ENCODE measurements around the gene OGN. TPM values are rescaled to one million over a fixed set of nuclear protein-coding genes. Genes with fewer than 3 reads are reported as not detected.
A peak's percentile ranks its signal among the peaks of the same experiment; 100 is the strongest.

The OGN gene
- total RNA-seq, 1 donor from 2014 or later = 153 TPM

DNA sequence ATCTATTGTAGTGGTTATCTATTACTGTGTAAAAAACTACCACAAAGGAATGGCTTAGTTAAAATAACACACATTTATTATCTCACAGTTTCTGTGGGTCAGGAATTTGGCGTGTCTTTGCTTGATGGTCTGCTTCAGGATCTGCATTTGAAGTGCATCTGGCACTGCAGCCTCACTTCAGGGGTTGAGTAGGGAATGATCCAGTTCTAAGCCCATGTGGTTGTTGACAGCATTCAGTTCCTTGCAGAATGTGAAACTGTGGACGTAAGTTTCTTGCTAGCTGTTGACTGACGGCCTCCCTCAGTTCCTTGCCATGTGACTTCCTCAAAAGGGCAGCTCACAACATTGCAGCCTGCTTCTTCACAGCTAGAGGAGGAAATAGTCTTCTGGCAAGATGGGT lies 2.1 kb upstream of the OGN start:
- no peak overlapping the region for H3K9ac ChIP-seq (ENCODE audit: low read depth in 1 of 3, low read length in 3 of 3)
- peak overlapping the region in 1 of 3 donors; percentile 16 for H3K4me3 ChIP-seq (ENCODE audit: low read length in 3 of 3)
- H3K27ac ChIP-seq (ENCODE audit: low read depth, low read length) = no peak overlapping the region

DNA sequence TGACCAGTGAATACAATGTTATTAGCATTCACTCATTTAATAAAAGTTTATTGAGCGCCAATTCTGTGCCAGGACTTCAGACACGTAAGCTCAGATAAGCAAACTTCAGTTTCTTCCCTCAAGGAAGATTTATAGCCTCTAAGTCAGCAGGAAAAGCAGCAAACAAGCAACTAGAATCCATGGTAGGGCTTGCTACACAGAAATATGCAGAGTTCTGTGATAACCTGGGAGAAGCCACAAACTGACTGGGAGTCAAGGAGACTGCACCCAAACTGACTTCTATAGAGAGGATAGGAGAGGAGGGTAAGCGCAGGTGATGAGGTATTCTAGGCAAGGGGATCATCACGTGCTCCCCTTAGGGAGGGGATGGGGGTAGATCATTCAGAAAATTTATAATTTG lies 1.4 kb upstream of the OGN start:
- H3K36me3 ChIP-seq (ENCODE audit: control insufficient read depth in 3 of 3, insufficient read depth in 3 of 3, low read length in 3 of 3) = no peaks in the 10 kb centered on the region
- no peaks in the 10 kb centered on the region for H3K9me3 ChIP-seq (ENCODE audit: control insufficient read depth in 3 of 3, low read length in 3 of 3)
- peaks cover 0 to 4% (median 0%) of the 10 kb centered on the region in 3 donors for H3K4me1 ChIP-seq (ENCODE audit: control insufficient read depth in 3 of 3, insufficient read depth in 3 of 3, low read length in 3 of 3)
- H3K9ac ChIP-seq (ENCODE audit: low read depth in 1 of 3, low read length in 3 of 3) = no peak overlapping the region
- no peaks in the 10 kb centered on the region for H3K27me3 ChIP-seq (ENCODE audit: control insufficient read depth in 3 of 3, insufficient read depth in 3 of 3, low read length in 3 of 3)
- H3K4me3 ChIP-seq (ENCODE audit: low read length in 3 of 3) = peak overlapping the region in 1 of 3 donors; percentile 3
- H3K27ac ChIP-seq (ENCODE audit: low read depth, low read length) = no peak overlapping the region

More for the DNA sequence above, 2.1 kb upstream of the OGN start:
- Histone ChIP-seq H3K4me1 (ENCODE audit: control insufficient read depth in 3 of 3, insufficient read depth in 3 of 3, low read length in 3 of 3) (peaks cover 0 to 4% (median 0%) of the 10 kb centered on the region in 3 donors), H3K27me3 (ENCODE audit: control insufficient read depth in 3 of 3, insufficient read depth in 3 of 3, low read length in 3 of 3) (no peaks in the 10 kb centered on the region), H3K36me3 (ENCODE audit: control insufficient read depth in 3 of 3, insufficient read depth in 3 of 3, low read length in 3 of 3) (no peaks in the 10 kb centered on the region), H3K9me3 (ENCODE audit: control insufficient read depth in 3 of 3, low read length in 3 of 3) (no peaks in the 10 kb centered on the region)

DNA sequence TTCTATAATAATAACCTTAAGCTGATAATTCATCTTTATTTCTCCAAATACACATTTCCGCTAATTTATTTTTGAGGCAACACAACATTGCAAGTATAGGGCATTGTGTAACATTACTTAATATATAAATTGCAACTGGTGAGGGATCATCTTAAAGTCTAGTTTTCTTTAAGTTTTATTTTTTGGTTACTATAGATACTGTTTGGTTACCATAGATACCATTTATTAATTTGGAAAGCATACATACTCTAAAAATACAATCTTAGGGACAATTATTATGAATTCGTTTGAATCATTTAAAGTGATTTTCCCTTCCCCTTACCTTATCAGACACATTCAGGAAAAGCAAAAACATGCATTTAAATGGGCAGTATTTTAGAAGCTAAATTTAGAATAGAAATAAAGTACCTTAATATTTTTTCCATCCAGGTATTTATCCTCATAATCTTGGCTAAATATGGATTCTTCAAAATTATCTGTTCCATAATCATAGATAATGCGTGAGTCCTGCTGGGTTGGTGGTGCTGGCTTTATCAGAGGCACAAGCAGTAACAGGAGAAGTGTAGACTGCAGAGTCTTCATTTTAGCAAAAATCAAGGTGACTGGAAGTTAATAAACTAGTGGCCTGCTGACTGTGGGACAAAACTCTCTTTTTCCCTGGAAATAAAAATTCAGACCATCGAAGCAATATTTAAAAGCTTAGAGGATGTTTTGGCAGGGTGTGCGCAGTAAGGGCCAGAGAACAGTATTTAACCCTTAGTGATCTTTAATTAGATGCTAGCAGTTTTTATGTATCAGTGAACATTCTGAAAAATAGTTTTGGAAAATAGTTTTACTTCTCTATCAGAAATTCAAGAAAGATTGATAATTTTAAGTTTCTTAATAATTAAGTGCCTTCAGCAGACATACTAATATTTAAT lies 1.3 kb downstream of the OGN start:
- Histone ChIP-seq H3K4me1 (ENCODE audit: control insufficient read depth in 3 of 3, insufficient read depth in 3 of 3, low read length in 3 of 3) (peaks cover 0 to 4% (median 0%) of the 10 kb centered on the region in 3 donors), H3K9me3 (ENCODE audit: control insufficient read depth in 3 of 3, low read length in 3 of 3) (no peaks in the 10 kb centered on the region), H3K27me3 (ENCODE audit: control insufficient read depth in 3 of 3, insufficient read depth in 3 of 3, low read length in 3 of 3) (no peaks in the 10 kb centered on the region), H3K4me3 (ENCODE audit: low read length in 3 of 3) (peak overlapping the region in 1 of 3 donors; percentile 57), H3K36me3 (ENCODE audit: control insufficient read depth in 3 of 3, insufficient read depth in 3 of 3, low read length in 3 of 3) (peaks cover 0 to 2% (median 0%) of the 10 kb centered on the region in 3 donors), H3K9ac (ENCODE audit: low read depth in 1 of 3, low read length in 3 of 3) (peak overlapping the region in 1 of 3 donors; percentile 25), H3K27ac (ENCODE audit: low read depth, low read length) (no peak overlapping the region)

DNA sequence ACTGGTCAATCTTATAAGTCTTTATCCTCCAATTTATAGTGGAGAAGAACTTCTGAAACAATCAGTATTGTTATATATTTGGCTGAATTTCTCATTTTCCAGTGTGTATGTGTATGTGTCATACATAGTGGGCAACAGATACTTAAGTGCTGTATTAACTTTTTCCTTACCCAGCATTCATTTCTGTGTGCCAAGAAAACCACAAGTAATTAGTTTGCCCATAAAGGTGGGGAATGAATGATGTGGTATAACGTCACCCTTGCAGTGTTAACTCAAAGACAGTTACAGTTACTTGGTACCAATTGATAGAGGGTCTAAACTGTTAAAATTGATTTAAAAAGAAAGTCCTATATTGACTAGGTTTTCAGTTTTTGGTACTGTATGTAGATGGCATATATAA lies 2.0 kb downstream of the OGN start:
- Histone ChIP-seq H3K4me1 (ENCODE audit: control insufficient read depth in 3 of 3, insufficient read depth in 3 of 3, low read length in 3 of 3) (peaks cover 0 to 4% (median 0%) of the 10 kb centered on the region in 3 donors), H3K36me3 (ENCODE audit: control insufficient read depth in 3 of 3, insufficient read depth in 3 of 3, low read length in 3 of 3) (peaks cover 0 to 2% (median 0%) of the 10 kb centered on the region in 3 donors), H3K27ac (ENCODE audit: low read depth, low read length) (no peak overlapping the region), H3K27me3 (ENCODE audit: control insufficient read depth in 3 of 3, insufficient read depth in 3 of 3, low read length in 3 of 3) (no peaks in the 10 kb centered on the region), H3K9me3 (ENCODE audit: control insufficient read depth in 3 of 3, low read length in 3 of 3) (no peaks in the 10 kb centered on the region), H3K9ac (ENCODE audit: low read depth in 1 of 3, low read length in 3 of 3) (no peak overlapping the region), H3K4me3 (ENCODE audit: low read length in 3 of 3) (peak overlapping the region in 1 of 3 donors; percentile 20)

DNA sequence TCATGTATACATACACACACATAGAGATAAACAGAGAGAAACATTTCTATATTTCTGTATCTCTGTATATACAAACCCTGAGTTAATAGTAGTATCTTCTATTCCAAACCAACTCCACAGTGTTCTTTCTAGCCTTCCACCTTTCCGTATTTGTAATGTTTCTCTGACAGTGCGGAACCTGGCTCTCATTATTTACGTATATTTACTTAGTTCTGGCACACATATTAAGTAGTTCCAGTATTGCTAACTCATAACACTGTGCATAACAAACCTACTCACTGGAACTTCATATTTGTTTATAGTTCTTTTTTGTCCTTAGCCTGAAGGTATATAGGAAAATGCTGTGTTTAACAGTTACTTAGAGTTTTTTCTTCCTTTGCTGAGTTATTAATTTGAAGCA lies 6.5 kb downstream of the OGN start:
- Histone ChIP-seq H3K9ac (ENCODE audit: low read depth in 1 of 3, low read length in 3 of 3) (no peak overlapping the region), H3K36me3 (ENCODE audit: control insufficient read depth in 3 of 3, insufficient read depth in 3 of 3, low read length in 3 of 3) (peaks cover 0 to 2% (median 0%) of the 10 kb centered on the region in 3 donors), H3K4me1 (ENCODE audit: control insufficient read depth in 3 of 3, insufficient read depth in 3 of 3, low read length in 3 of 3) (no peaks in the 10 kb centered on the region), H3K27ac (ENCODE audit: low read depth, low read length) (no peak overlapping the region), H3K27me3 (ENCODE audit: control insufficient read depth in 3 of 3, insufficient read depth in 3 of 3, low read length in 3 of 3) (no peaks in the 10 kb centered on the region), H3K9me3 (ENCODE audit: control insufficient read depth in 3 of 3, low read length in 3 of 3) (no peaks in the 10 kb centered on the region), H3K4me3 (ENCODE audit: low read length in 3 of 3) (no peak overlapping the region)

DNA sequence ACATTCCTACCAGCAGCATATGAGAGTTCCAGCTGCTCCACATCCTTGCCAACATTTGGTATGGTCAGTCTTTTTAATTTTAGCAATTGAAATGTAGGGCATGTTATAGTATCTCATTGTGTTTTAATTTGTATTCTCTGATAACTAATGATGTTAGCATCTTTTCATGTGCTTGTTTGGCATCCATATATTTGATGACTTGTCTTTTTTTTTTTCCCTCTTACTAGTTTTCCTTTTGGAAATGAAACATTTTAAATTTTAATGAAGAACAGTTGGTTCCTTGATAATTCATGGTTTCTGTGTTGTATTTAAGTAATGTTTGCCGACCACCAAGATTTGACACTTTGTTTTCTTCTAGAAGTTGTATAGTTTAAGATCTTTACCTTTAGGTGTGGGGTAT lies 8.8 kb downstream of the OGN start:
- peaks cover 0 to 2% (median 0%) of the 10 kb centered on the region in 3 donors for H3K36me3 ChIP-seq (ENCODE audit: control insufficient read depth in 3 of 3, insufficient read depth in 3 of 3, low read length in 3 of 3)
- no peaks in the 10 kb centered on the region for H3K27me3 ChIP-seq (ENCODE audit: control insufficient read depth in 3 of 3, insufficient read depth in 3 of 3, low read length in 3 of 3)
- H3K27ac ChIP-seq (ENCODE audit: low read depth, low read length) = no peak overlapping the region
- H3K9me3 ChIP-seq (ENCODE audit: control insufficient read depth in 3 of 3, low read length in 3 of 3) = no peaks in the 10 kb centered on the region
- H3K9ac ChIP-seq (ENCODE audit: low read depth in 1 of 3, low read length in 3 of 3) = no peak overlapping the region
- H3K4me1 ChIP-seq (ENCODE audit: control insufficient read depth in 3 of 3, insufficient read depth in 3 of 3, low read length in 3 of 3) = no peaks in the 10 kb centered on the region
- no peak overlapping the region for H3K4me3 ChIP-seq (ENCODE audit: low read length in 3 of 3)

DNA sequence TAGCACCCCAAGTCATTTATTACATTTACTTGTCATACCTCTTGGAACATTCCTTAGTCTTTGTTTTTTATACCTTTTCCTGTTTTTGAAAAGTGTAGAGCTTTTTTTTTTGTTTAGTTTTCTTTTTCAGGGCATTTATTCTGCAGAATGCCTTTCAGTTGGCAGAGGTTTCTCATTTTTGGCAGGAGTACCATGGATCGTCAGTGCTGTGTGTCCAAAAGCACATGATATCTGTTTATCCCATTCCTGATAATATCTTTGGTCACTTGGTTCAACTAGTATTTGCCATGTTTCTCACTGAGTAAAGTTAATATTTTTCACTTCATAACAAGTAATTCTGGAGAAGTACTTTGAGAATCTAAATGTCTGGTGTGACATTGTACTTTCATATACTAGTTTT lies 10.7 kb downstream of the OGN start:
- Histone ChIP-seq H3K27ac (ENCODE audit: low read depth, low read length) (no peak overlapping the region), H3K9ac (ENCODE audit: low read depth in 1 of 3, low read length in 3 of 3) (no peak overlapping the region), H3K4me1 (ENCODE audit: control insufficient read depth in 3 of 3, insufficient read depth in 3 of 3, low read length in 3 of 3) (no peaks in the 10 kb centered on the region), H3K9me3 (ENCODE audit: control insufficient read depth in 3 of 3, low read length in 3 of 3) (no peaks in the 10 kb centered on the region), H3K36me3 (ENCODE audit: control insufficient read depth in 3 of 3, insufficient read depth in 3 of 3, low read length in 3 of 3) (peaks cover 0 to under 1% (median 0%) of the 10 kb centered on the region in 3 donors), H3K4me3 (ENCODE audit: low read length in 3 of 3) (no peak overlapping the region), H3K27me3 (ENCODE audit: control insufficient read depth in 3 of 3, insufficient read depth in 3 of 3, low read length in 3 of 3) (no peaks in the 10 kb centered on the region)

DNA sequence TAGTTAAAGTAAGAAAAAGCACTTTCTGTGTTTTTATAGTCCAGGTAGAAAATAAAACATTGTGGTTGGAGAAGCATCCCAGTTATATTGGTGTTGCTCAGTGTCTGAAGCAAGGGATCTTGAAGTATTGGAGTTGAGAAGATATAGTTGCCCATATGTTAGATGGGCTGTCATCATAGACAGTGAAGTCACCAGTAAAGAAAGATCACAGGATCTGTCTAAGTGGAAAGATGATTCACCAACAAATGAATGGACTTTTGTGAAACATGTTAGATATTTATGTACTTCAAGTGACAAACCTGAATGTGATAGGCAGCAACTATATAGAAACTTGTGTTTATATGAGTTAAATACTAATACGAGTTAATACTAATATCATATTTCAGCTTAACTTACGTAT lies 11.7 kb downstream of the OGN start:
- Histone ChIP-seq H3K4me1 (ENCODE audit: control insufficient read depth in 3 of 3, insufficient read depth in 3 of 3, low read length in 3 of 3) (no peaks in the 10 kb centered on the region), H3K9ac (ENCODE audit: low read depth in 1 of 3, low read length in 3 of 3) (no peak overlapping the region), H3K36me3 (ENCODE audit: control insufficient read depth in 3 of 3, insufficient read depth in 3 of 3, low read length in 3 of 3) (no peaks in the 10 kb centered on the region), H3K4me3 (ENCODE audit: low read length in 3 of 3) (no peak overlapping the region), H3K27me3 (ENCODE audit: control insufficient read depth in 3 of 3, insufficient read depth in 3 of 3, low read length in 3 of 3) (no peaks in the 10 kb centered on the region), H3K9me3 (ENCODE audit: control insufficient read depth in 3 of 3, low read length in 3 of 3) (no peaks in the 10 kb centered on the region), H3K27ac (ENCODE audit: low read depth, low read length) (no peak overlapping the region)

DNA sequence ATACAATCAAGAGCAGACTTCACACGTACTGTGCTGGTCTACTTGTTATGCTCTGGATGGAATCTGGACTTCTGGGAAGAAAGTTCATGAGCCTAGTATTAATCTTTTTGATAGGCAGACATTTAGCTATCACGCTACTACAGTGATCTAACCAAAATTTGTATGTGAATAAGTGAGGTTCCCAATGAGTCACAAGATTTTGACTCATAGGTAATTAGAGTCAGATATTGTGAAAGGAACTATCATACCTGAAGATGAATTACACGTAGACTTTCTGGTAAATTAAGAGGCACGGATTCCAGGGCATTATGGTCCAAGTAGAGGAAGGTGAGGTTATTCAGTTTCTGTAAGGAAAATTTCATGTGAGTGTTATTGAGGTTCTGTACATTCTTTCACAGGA lies 18.4 kb downstream of the OGN start:
- no peak overlapping the region for H3K4me3 ChIP-seq (ENCODE audit: low read length in 3 of 3)
- no peak overlapping the region for H3K27ac ChIP-seq (ENCODE audit: low read depth, low read length)
- no peaks in the 10 kb centered on the region for H3K36me3 ChIP-seq (ENCODE audit: control insufficient read depth in 3 of 3, insufficient read depth in 3 of 3, low read length in 3 of 3)
- H3K27me3 ChIP-seq (ENCODE audit: control insufficient read depth in 3 of 3, insufficient read depth in 3 of 3, low read length in 3 of 3) = no peaks in the 10 kb centered on the region
- no peaks in the 10 kb centered on the region for H3K9me3 ChIP-seq (ENCODE audit: control insufficient read depth in 3 of 3, low read length in 3 of 3)
- H3K4me1 ChIP-seq (ENCODE audit: control insufficient read depth in 3 of 3, insufficient read depth in 3 of 3, low read length in 3 of 3) = no peaks in the 10 kb centered on the region
- no peak overlapping the region for H3K9ac ChIP-seq (ENCODE audit: low read depth in 1 of 3, low read length in 3 of 3)

DNA sequence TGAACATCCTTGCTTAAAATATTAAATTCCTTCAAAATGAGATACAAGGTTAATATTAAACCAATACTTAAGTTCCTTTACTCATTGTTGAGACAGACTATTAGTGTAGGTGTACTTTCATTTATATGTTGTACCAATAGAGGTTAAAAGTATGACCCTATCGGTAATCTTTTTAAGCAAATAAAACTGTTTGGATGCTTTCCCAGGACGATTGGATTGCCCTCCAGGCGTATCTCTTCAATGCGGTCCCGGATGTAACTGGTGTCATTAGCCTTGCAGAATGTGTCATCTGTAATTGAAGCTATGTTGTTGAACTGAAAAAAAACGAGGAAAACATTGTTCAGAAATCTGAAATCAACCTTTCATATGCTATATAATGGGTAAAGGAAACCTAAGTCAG lies 18.9 kb downstream of the OGN start:
- Histone ChIP-seq H3K27ac (ENCODE audit: low read depth, low read length) (no peak overlapping the region), H3K4me1 (ENCODE audit: control insufficient read depth in 3 of 3, insufficient read depth in 3 of 3, low read length in 3 of 3) (no peaks in the 10 kb centered on the region), H3K27me3 (ENCODE audit: control insufficient read depth in 3 of 3, insufficient read depth in 3 of 3, low read length in 3 of 3) (no peaks in the 10 kb centered on the region), H3K9ac (ENCODE audit: low read depth in 1 of 3, low read length in 3 of 3) (no peak overlapping the region), H3K4me3 (ENCODE audit: low read length in 3 of 3) (no peak overlapping the region), H3K9me3 (ENCODE audit: control insufficient read depth in 3 of 3, low read length in 3 of 3) (no peaks in the 10 kb centered on the region), H3K36me3 (ENCODE audit: control insufficient read depth in 3 of 3, insufficient read depth in 3 of 3, low read length in 3 of 3) (no peaks in the 10 kb centered on the region)
